Activated CD8-positive, alpha-beta memory T cell treated with anti-CD3 and anti-CD28 coated beads, Interleukin-2, amount 50 U/mL, for 1 hour (primary cell): ENCODE data around the gene MICB.
"Not testable (repeated sequence)": the region's sequence is repeated elsewhere in the genome, so short reads cannot be mapped to it uniquely, and the experiment has no call there.

Source experiments
- DNase-seq: peaks from one replicate; pipeline ENCODE4 v3.0.0-alpha.2; 2020; ENCODE audit errors: extremely low read depth

The MICB gene

DNA sequence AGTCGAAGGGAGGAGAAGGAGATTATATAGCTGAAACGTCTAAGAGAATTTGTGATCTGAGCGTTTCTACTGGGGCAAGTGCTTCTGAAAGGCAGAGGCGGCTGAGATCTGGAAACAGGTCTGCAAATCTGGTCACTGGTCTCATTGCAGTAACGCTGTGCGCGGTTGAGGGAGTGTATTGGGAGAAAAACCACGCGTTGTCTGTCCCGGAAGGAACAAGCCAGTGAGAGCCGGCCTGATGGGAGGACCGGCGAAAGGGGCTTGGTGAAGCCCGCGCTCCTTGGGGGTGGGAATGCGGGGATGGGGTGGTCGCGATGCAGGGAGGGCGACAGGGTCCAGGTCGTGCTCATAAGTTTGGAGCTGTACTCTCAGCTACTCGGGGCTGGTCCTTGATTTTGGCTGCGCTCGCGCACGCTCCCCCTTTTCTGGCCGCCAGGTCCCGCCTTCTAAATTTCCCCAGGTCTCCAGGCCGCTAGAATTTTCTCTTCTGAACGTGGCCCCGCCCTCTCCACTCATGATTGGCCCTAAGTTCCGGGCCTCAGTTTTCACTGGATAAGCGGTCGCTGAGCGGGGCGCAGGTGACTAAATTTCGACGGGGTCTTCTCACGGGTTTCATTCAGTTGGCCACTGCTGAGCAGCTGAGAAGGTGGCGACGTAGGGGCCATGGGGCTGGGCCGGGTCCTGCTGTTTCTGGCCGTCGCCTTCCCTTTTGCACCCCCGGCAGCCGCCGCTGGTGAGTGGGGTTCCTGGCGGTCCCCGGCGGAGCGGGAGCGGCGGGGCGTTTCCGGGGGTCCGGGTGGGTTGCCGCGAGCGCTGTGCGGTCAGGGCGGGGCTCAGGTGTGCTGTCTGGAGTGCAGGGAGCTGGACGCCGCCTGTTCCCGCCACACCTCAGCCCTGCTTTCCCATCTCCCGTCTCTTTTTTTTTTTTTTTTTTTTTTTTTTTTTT is at the start of gene MICB:
TSS of gene MICB (plus strand) at position 615 of the 946 bp plus-strand sequence. CDS start at position 664, 49 bp downstream.
- DNase-seq: peak; percentile 79

DNA sequence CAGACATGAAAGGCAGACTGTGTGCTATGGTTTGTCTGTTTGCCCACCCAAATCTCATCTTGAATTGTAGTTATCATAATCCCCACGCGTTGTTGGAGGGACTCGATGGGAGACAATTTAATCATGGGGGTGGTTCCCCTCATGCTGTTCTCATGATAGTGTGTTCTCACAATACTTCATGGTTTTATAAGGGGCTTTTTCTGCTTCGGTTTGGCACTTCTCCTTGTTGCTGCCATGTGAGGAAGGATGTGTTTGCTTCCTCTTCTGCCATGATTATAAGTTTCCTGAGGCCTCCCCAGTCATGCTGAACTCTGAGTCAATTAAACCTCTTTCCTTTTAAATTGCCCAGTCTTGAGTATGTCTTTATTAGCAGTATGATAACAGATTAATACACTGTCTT is 47.2 kb upstream of the MICB start:
- DNase-seq: no peak

DNA sequence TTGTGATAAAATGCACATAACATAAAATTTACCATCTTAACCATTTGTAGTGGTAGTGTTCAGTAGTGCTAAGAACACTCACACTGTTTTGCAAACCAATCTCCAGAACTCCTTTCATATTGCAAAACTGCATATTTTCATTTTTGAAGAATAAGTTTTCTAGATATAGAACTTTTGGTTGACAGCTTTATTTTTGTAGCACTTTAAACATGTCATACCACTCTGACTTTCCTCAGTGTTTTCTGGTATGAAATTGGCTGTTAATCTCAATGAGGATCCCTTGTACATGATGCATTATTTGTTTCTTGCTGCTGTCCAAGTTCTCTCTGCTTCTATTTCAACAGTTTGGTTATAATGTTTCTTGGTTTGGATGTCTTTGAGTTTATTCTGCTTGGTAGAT is 45.1 kb upstream of the MICB start:
- no peak for DNase-seq

DNA sequence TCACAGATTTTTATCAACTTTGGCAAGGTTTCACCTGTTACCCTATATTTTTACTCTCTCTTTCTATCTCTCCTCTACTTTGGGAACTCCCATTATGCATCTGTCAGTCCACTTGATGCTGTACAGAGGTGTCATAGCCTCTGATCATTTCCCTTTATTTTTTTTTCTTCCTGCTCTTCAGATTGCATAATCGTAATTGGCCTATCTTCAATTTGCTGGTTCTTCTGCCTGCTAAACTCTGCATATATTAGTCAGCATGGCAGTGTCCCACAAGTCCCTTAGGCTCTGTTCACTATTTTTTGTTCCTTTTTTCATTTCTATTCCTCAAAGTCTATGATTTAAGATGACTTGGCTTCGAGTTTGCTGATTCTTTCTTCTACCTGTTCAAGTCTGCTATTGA is 44.7 kb upstream of the MICB start:
- DNase-seq: no peak

DNA sequence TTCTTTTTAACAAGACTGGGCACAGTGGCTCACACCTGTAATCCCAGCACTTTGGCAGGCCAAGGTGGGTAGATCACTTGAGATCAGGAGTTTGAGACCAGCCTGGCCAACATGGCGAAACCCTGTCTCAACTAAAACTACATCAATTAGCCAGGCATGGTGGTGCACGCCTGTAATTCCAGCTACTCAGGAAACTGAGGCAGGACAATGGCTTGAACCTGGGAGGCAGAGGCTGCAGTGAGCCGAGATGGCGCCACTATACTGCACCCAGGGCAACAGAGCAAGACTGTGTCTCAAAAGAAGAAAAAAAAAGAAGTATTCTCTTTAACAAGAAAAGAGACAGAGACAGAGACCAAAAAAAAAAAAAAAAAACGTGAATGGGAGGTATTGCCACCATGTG is 38.1 kb upstream of the MICB start:
- not testable (repeated sequence) for DNase-seq

DNA sequence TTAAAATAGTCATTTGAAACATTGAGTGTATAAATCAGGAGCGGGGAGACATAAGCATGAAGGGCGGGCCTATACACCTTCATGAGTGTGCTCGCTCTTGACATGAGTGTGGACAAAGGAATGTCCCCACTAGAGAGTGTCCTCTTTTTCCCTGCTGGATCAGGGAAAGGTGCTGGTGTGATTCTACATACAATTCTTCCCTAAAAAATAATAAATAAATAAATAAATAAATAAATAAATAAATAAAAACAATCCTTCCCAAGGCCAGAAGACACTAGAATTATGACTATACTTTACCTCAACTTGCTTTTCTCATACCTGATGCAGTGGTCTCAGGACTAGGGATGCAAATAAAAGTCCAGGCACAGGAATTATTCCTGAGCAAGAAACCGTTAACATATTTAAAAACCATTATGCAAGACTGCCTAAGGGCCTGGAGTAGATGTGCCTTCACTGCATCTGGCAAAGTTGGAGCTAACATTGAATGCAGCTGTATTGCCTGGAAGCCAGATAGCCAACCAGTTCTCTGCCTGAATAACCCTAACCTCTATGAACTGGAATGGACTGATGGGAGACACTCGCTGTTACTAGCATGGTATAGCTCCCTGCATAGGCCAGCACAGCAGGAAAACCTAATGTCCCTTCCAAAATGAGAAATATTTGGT is 37.5 kb upstream of the MICB start:
- DNase-seq: no peak

DNA sequence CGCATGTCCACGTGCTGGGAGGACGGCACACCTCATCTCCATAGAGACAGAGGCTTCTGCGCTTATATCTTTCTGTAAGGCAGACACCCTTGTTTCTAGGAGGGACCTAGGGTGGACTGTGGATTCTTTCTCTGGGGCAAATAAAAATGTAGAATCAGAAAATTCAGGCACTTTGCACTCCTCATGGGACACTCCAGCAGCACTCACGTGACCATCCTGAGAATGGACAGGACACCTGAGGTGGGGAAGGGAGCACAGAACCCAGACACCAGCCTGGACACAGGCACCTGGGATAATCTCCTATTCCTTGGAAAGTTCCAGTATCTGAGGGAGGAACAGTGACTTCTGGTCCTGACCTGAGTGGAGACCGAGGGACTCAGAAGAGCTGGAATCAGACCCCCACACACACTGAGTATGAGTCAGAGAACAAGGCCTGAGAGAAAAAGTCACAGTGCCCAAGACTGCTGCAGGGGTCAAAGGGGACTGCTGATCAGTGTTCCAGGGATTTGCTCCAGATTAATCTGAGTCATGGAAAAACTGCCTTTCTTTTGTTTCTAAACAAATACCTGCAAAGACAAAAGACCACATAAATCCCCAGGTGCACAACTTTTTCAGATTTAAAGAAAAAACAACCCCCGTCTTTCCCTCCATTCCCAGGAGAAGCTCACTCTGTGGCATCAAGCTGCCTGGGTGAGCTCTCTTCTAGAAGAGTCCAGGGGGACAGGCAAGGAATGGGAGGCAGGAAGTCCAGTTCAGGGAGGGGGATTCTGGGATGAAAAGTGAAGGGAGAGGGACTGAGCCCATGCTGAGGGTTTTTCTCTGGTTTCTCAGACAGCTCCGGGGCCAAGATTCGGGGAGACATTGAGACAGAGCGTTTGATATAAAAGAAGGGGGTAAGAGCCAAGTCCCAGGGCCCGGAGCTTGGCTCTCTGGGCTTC is 35.6 kb upstream of the MICB start:
- DNase-seq: no peak

DNA sequence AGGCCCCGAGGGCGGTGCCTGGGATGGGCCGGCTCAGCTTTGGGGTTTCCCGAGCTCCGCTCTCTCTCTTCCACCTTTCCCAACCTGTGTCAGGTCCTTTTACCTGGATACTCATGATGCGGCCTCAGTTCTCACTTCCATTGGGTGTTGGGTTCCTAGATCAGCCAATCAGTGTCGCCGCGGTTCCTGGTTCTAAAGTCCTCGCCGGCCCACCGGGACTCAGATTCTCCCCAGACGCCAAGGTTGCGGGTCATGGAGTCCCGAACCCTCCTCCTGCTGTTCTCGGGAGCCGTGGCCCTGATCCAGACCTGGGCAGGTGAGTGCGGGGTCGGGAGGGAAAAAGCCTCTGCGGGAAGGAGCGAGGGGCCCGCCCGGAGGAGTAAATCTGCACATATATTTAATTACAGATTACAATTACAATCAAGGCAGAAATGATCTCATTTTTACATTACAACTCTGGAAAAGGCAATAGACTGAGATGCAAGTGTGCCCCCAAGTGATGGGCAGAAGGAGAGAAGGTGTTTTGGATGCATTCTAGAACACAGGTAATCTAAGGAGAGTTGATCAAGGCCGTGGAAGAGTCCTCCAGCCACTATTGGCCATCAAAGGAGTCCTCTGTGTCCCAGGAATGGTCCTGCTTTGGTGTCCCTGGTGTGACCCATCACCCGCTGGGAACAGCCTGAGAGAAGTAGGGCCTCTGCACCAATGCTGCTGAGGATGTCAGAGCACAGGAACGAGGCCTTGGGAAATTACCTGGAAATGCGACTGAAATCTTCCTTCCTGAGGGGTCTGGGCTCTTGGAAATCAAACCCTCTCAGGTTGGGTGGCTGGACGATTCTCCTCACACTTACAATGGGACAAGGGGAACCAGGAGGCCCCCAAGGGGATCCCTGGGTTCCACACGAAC is 34.7 kb upstream of the MICB start:
- DNase-seq: peak; percentile 84

DNA sequence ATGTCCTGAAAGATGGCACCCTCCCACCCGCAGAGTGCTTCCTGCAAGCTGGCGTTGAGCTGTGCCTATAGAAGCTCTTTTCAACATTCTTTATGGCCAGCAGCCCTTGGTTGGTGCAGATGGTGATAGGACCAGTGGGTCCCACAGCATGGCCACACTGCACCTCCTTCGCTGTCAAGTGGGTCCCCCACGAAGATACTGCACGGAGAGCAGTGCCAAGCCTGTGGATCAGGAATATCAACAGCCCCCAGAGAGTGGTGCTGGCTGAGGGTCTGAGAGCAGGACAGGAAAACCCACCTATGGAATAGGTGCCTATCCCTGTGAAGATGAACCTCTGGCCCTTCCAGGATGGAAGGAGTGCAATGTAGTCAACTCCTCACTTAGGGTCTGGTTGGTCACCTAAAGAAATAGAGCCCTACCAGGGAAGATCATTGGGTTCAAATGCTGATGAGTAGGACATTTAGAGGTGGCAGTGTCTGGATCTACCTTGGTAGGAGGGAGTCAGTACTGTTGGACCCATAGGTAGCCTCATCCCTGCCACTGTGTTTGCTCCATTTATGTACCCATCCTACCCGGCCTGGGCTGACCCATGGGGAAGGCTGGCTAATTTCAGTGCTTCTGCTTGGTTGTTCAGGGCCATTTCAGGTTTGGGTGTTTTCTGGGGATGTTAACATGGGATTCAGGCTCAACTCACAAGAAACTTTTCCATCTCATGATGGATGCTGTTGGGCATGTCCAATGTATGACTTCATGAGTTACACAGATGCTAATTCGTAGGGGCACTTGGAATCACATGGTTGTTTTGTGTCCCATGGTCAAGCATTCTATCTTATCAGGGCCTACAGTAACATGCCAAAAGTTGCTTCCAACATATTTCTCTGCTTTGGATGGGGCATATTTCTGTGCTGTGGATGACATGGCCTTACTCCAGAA is 33.4 kb upstream of the MICB start:
- no peak for DNase-seq

DNA sequence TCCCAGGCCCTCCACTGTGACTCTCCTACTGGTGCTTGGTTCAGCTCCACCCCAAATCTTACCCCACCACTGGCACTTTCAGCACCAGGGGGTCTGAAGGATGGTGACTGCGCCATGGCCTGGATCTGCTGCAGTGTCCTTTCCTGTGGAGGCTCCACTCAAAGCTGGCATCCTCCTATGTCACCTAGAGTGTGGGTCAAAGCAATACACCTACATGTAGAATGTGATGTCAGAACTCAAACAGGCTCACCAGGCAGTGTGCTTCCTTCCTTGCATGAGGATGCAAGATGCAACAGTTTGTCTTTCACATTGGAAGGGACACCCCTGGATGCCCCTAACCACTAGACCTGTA is 32.8 kb upstream of the MICB start:
- DNase-seq: no peak

DNA sequence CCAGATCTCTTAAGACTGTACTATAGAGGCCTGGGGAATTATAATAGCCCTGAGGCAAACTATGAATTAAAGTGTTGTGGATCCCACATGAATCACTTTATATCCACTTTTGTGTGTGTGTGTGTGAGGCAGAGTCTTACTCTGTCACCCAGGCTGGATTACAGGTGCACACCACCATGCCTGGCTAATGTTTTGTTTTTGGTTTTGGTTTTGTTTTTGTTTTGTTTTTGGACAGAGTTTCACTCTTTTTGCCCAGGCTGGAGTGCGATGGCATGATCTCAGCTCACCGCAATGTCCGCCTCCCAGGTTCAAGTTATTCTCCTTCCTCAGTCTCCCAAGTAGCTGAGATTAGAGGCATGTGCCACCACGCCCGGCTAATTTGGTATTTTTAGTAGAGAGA is 32.2 kb upstream of the MICB start:
- DNase-seq: no peak

DNA sequence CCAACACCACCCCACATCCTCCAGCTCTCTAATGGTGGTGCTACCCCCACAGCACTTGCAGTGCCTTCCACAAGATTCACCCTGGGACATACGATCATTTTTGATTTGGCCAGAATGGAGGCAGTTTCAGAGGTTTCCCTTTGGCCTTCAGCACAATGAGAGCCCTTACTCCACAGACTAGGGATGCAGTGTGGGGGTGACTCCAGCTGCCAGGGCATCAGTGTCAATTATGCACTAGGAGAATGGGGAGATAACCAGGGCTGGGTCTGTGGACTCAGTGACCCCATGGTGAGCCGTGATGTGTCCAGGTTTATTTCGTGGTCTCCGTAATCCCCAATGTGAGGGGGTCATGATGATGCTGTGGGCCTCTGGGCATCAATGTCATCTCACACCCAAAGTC is 31.5 kb upstream of the MICB start:
- DNase-seq: no peak

DNA sequence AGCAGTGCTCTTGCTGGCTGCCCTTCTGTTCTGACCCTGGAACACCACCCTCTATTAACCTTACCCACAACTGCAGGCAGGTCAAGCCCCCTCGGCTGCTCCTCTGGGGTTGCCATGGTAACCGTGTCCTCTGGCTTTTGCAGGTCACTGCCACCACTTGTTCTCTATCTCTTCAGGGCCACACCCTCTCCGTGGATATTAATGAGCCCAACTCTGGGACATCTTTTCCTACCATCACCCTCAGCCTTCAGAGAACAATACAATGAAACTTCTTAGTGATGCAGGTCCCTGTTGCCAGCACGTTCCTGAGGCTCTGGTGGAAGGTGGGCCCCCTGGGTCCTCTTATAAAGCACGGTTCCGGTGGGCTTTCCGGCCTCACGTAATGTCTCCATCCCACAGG is 30.8 kb upstream of the MICB start:
- DNase-seq: no peak

DNA sequence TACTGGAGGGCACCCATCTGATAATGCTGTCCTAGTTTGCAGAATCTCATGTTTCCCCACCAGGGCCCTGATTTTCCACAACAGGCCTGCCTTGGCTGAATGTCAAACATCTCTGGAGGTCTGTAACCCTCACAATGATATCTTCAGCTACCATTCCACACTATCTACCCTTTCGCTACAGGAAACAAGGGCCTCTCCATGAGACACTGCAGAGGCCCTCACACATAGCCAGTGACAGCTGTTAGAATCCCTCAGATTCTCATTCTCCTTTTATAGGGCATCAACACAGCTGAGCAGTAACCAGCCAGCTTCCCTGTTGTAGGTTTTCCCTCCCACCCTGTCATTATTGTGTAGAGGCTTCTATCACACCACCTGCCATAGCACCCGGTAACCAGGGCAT is 29.6 kb upstream of the MICB start:
- DNase-seq: no peak

DNA sequence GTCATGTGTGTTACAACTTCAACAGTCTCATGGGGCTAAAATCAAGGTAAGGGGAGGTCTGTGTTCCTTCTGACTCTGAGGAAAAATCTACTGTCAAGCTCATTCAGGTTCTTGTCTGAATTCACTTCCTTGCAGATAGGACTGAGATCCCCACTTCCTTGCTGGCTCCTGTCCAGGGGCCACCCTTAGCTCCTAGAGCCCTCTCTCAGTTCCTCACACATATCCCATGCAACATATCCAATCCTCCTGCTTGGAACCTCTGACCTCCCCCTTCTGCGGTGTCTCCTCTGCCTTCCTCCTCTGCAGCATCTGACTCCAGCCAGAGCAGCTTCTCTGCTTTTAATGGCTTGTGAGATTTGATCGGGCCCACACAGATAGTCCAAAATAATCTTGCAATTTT is 27.1 kb upstream of the MICB start:
- no peak for DNase-seq

DNA sequence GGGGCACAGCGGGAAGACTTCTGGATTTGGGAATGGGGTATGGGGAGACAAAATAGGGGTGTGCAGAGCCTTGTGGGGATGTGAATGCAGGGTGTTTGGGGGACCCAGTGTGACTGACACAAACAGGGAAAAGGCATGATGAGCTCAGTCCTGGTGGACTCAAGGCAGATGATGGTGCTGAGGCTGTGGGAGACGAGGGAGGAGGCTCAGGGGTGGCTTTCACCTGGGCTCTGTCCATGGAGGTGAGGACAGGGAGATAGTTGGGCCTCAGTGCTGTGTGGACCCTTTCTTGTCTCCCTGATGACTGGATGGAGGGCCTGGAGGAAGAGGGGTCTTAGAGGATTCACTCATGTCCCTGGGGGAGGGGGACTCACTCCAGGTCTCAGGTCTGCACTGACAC is 26.2 kb upstream of the MICB start:
- DNase-seq: no peak

DNA sequence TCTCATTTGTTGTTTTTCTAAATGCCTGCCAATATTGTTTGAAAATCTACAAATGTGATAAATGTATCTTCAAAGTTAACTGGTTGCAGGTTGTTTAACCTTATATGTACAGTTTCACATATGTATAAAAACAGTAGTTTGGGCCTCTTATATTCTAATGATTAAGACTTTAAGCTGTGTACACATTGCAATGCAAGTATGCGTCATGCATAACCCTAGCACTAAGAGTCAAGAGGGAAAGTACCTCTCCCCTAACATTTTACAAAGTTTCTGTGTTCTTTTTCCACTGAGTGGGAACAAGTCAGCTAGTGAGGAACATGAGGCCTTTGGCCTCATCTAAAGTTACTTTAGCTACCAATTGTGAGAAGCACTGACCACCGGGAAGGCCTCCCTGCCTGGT is 25.7 kb upstream of the MICB start:
- DNase-seq: no peak

DNA sequence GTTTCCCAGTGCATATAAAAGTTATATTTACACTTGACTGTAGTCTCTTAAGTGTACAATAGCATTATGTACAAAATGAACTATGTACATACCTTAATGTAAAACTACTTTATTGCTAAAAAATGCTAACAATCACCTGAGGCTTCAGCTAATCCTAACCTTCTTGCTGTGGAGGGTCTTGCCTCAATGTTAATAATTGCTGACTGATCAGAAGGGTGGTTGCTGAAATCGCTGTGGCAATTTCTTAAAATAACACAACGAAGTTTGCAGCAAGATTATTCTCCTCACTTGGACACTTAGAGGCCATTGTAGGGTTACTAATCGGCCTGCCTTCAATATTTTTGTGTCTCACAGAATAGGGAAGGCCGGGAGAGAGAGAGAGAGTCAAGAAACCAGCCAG is 24.7 kb upstream of the MICB start:
- no peak for DNase-seq

DNA sequence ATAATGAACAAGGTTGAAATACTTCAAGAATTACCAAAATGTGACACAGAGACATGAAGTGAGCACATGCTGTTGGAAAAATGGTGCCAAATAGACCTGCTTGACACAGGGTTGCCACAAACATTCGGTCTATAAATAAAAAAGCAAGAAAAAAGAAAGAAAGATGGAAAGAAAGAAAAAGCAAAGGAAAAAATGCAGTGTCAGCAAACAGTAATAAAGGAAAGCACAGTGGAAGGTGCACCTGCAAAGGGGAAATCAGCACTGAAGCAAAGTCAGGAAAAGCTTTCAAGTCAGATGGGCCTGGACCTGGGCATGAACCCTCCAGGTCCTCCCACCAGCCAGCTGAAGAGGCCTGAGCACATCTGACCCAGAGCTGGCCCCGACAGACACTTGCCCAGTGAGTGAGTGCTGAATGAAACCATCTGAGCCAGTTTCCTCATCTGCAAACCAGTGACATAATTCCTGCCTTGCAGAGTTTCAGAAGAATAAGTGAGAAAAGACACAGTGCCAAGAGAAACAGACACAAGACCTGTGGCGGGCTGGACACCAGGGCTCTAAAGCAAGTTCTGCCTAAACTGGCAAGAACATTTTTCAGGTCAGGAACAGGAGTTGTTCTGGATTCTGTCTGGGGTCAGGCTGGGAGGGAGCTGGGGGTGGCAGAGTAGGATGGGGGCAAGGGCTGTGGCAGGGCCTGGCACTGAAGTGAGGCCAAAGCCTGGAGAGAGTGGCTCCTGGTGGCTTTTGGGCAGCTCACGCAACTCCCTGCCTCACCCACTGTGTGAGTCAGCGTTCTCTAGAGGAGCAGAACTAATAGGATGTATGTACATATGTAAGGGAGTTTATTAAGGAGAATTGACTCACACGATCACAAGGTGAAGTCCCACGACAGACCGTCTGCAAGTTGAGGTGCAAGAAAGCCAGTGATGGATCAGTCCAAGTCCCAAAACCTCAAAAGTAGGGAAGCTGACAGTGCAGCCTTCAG is 23.9 kb upstream of the MICB start:
- no peak for DNase-seq
